Measurements from ENCODE around the gene CBFA2T3.
A peak's percentile ranks its signal among the peaks of the same experiment; 100 is the strongest.

The CBFA2T3 gene

DNA sequence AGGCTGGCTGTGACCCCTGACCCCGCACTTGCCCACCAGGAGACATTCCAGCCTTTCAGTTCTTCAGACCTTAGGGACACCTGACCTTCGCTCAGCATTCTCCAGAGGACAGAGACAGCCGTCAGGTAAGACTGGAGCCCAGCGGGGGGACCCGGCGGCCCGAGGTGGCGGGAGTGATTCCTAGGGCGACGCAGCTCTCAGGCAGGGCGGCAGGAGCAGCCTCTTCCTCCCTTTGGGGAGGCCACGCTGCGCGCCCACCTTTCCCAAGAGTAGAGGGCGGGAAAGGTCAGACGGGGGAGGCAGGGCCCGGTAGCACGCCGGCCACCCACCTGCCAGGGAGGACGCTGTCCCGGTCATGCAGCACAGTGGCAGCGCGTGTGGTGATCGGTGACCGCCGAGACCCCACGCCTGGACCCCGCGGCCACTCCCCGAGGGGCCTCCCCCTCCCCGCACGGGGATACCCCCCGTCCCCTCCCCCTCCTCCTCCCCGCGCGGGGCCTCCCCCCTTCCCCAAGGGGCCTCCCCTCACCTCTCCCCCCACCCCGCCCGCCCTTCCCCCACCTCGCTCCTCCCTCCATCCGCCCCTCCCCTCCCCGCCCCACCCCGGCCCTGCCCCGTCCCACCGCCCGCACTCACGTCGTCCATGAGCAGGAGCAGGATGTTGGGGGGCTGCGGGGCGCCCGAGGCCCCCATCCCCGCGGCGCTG, 120.7 kb downstream of the CBFA2T3 start:
- Histone ChIP-seq H3K27ac (ENCODE audit: low read depth, low read length) (peak overlapping the region; percentile 71), H3K36me3 (ENCODE audit: insufficient read depth, low read length) (peaks cover 18% of the 10 kb centered on the region), H3K27me3 (ENCODE audit: control insufficient read depth in 1 of 2, insufficient read depth in 2 of 2, low read length in 2 of 2) (no peaks in the 10 kb centered on the region), H3K4me3 (ENCODE audit: low read depth in 1 of 2, low read length in 2 of 2) (peak overlapping the region; percentile 78 to 88), H3K9me3 (ENCODE audit: low read length) (no peaks in the 10 kb centered on the region), H3K9ac (ENCODE audit: low read length) (no peak overlapping the region), H3K4me1 (ENCODE audit: insufficient read depth, low read length) (peaks cover 17% of the 10 kb centered on the region)

- Histone ChIP-seq H3K27me3 (ENCODE audit: control insufficient read depth in 1 of 2, insufficient read depth in 2 of 2, low read length in 2 of 2) (no peaks in the 10 kb centered on the region), H3K4me1 (ENCODE audit: insufficient read depth, low read length) (peaks cover 17% of the 10 kb centered on the region), H3K4me3 (ENCODE audit: low read depth in 1 of 2, low read length in 2 of 2) (peak overlapping the region in 1 of 2 donors; percentile 53), H3K36me3 (ENCODE audit: insufficient read depth, low read length) (peaks cover 18% of the 10 kb centered on the region), H3K9me3 (ENCODE audit: low read length) (no peaks in the 10 kb centered on the region), H3K27ac (ENCODE audit: low read depth, low read length) (peak overlapping the region; percentile 41), H3K9ac (ENCODE audit: low read length) (no peak overlapping the region)
Observed at GRCh38 chr16:88855736-88856121, 121.3 kb downstream of the CBFA2T3 start.

- H3K9ac ChIP-seq (ENCODE audit: low read length), result no peak overlapping the region
- H3K4me3 ChIP-seq (ENCODE audit: low read depth in 1 of 2, low read length in 2 of 2), result no peak overlapping the region
- H3K27ac ChIP-seq (ENCODE audit: low read depth, low read length), result no peak overlapping the region
- H3K36me3 ChIP-seq (ENCODE audit: insufficient read depth, low read length), result peaks cover 12% of the 10 kb centered on the region
- H3K4me1 ChIP-seq (ENCODE audit: insufficient read depth, low read length), result peaks cover 17% of the 10 kb centered on the region
- H3K27me3 ChIP-seq (ENCODE audit: control insufficient read depth in 1 of 2, insufficient read depth in 2 of 2, low read length in 2 of 2), result no peaks in the 10 kb centered on the region
- H3K9me3 ChIP-seq (ENCODE audit: low read length), result no peaks in the 10 kb centered on the region
Observed at GRCh38 chr16:88855176-88855575, 121.8 kb downstream of the CBFA2T3 start.

GRCh38 chr16:88854306-88855111, 122.5 kb downstream of the CBFA2T3 start:
- no peaks in the 10 kb centered on the region for H3K27me3 ChIP-seq (ENCODE audit: control insufficient read depth in 1 of 2, insufficient read depth in 2 of 2, low read length in 2 of 2)
- peaks cover 17% of the 10 kb centered on the region for H3K4me1 ChIP-seq (ENCODE audit: insufficient read depth, low read length)
- no peaks in the 10 kb centered on the region for H3K9me3 ChIP-seq (ENCODE audit: low read length)
- no peak overlapping the region for H3K9ac ChIP-seq (ENCODE audit: low read length)
- H3K36me3 ChIP-seq (ENCODE audit: insufficient read depth, low read length), result peaks cover 5% of the 10 kb centered on the region
- no peak overlapping the region for H3K27ac ChIP-seq (ENCODE audit: low read depth, low read length)
- no peak overlapping the region for H3K4me3 ChIP-seq (ENCODE audit: low read depth in 1 of 2, low read length in 2 of 2)

- Histone ChIP-seq H3K36me3 (ENCODE audit: insufficient read depth, low read length) (no peaks in the 10 kb centered on the region), H3K4me1 (ENCODE audit: insufficient read depth, low read length) (peaks cover 13% of the 10 kb centered on the region), H3K9me3 (ENCODE audit: low read length) (no peaks in the 10 kb centered on the region), H3K9ac (ENCODE audit: low read length) (no peak overlapping the region), H3K27ac (ENCODE audit: low read depth, low read length) (no peak overlapping the region), H3K27me3 (ENCODE audit: control insufficient read depth in 1 of 2, insufficient read depth in 2 of 2, low read length in 2 of 2) (no peaks in the 10 kb centered on the region), H3K4me3 (ENCODE audit: low read depth in 1 of 2, low read length in 2 of 2) (no peak overlapping the region)
Observed at GRCh38 chr16:88853325-88853941, 123.6 kb downstream of the CBFA2T3 start.

DNA sequence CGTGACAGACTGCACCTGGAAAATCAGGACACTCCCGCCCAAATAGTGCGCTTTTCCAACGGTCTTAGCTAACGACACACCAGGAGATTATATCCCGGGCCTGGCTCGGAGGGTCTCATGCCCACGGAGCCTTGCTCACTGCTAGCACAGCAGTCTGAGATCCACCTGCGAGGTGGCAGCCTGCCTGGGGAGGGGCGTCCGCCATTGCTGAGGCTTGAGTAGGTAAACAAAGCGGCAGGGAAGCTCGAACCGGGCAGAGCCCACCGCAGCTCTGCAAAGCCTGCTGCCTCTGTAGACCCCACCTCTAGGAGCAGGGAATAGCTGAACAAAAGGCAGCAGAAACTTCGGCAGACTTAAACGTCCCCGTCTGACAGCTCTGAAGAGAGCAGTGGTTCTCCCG, 125.4 kb downstream of the CBFA2T3 start:
- Histone ChIP-seq H3K9me3 (ENCODE audit: low read length) (no peaks in the 10 kb centered on the region), H3K27me3 (ENCODE audit: control insufficient read depth in 1 of 2, insufficient read depth in 2 of 2, low read length in 2 of 2) (no peaks in the 10 kb centered on the region), H3K4me1 (ENCODE audit: insufficient read depth, low read length) (peaks cover 6% of the 10 kb centered on the region), H3K36me3 (ENCODE audit: insufficient read depth, low read length) (no peaks in the 10 kb centered on the region), H3K4me3 (ENCODE audit: low read depth in 1 of 2, low read length in 2 of 2) (no peak overlapping the region), H3K27ac (ENCODE audit: low read depth, low read length) (no peak overlapping the region), H3K9ac (ENCODE audit: low read length) (no peak overlapping the region)

- Histone ChIP-seq H3K27ac (ENCODE audit: low read depth, low read length) (no peak overlapping the region), H3K4me1 (ENCODE audit: insufficient read depth, low read length) (peaks cover 2% of the 10 kb centered on the region), H3K27me3 (ENCODE audit: control insufficient read depth in 1 of 2, insufficient read depth in 2 of 2, low read length in 2 of 2) (no peaks in the 10 kb centered on the region), H3K4me3 (ENCODE audit: low read depth in 1 of 2, low read length in 2 of 2) (no peak overlapping the region), H3K36me3 (ENCODE audit: insufficient read depth, low read length) (no peaks in the 10 kb centered on the region), H3K9me3 (ENCODE audit: low read length) (no peaks in the 10 kb centered on the region), H3K9ac (ENCODE audit: low read length) (no peak overlapping the region)
Observed at GRCh38 chr16:88850531-88851199, 126.3 kb downstream of the CBFA2T3 start.

DNA sequence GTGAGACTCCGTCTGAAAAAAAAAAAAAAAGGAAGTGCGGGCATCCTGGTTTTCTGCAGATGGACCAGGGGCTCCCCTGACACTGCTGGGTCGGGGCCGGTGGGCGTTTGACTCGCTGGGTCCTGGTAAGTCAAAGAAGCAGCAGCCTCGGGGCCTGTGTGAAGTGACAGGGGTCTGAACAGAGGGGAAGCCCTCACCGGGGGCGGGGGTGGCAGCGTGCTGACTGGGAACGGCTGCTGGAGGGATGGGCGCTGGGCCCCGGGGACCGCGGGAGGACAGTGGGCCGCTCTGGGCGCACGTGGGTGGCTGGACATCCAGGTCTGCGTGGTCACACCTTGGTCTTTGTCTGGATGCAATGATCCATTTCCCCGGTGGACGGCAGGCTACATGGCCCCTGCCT, 128.4 kb downstream of the CBFA2T3 start:
- Histone ChIP-seq H3K4me3 (ENCODE audit: low read depth in 1 of 2, low read length in 2 of 2) (no peak overlapping the region), H3K27me3 (ENCODE audit: control insufficient read depth in 1 of 2, insufficient read depth in 2 of 2, low read length in 2 of 2) (no peaks in the 10 kb centered on the region), H3K36me3 (ENCODE audit: insufficient read depth, low read length) (no peaks in the 10 kb centered on the region)

DNA sequence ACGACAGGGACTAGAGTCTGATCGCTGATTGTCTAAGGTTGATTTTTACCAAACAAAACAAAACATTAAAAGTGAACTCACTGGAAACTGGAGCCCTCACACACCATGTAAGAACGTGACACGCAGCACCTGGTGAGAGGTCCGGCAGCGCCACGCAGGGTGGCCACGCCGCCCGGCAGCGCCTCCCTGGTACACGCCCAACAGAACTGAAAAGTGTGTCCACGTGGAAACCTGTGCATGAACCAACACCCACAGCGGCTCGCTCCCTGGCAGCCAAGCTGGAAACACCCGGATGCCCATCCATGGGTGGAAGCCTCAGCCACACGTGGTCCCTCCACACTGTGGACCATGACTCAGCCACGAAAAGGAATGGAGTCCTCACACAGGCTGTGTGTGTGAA, 129.4 kb downstream of the CBFA2T3 start:
- Histone ChIP-seq H3K4me1 (ENCODE audit: insufficient read depth, low read length) (no peaks in the 10 kb centered on the region), H3K9me3 (ENCODE audit: low read length) (no peaks in the 10 kb centered on the region), H3K9ac (ENCODE audit: low read length) (no peak overlapping the region), H3K4me3 (ENCODE audit: low read depth in 1 of 2, low read length in 2 of 2) (no peak overlapping the region), H3K27me3 (ENCODE audit: control insufficient read depth in 1 of 2, insufficient read depth in 2 of 2, low read length in 2 of 2) (no peaks in the 10 kb centered on the region), H3K36me3 (ENCODE audit: insufficient read depth, low read length) (no peaks in the 10 kb centered on the region), H3K27ac (ENCODE audit: low read depth, low read length) (no peak overlapping the region)

More for the DNA sequence above, 128.4 kb downstream of the CBFA2T3 start:
- H3K4me1 ChIP-seq (ENCODE audit: insufficient read depth, low read length), result no peaks in the 10 kb centered on the region
- no peak overlapping the region for H3K27ac ChIP-seq (ENCODE audit: low read depth, low read length)
- H3K9me3 ChIP-seq (ENCODE audit: low read length), result no peaks in the 10 kb centered on the region
- no peak overlapping the region for H3K9ac ChIP-seq (ENCODE audit: low read length)

DNA sequence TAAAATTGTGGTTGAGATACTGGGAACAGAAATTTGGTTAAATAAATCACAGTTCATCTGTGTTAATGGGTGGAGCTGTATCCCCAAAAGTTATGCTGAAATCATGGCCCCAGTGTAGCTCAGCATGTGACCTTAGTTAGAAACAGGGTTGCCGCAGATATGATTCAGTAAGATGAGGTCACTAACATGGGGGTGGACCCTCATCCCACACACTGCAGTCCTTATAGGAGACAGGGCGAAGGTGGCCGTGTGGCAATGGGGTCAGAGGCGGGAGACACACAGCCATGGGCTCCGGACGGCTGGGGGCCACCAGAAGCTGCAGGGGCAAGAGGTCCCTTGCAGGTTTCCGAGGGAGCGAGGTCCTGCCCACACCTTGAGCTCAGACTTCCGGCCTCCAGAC, 130.9 kb downstream of the CBFA2T3 start:
- no peaks in the 10 kb centered on the region for H3K36me3 ChIP-seq (ENCODE audit: insufficient read depth, low read length)
- no peaks in the 10 kb centered on the region for H3K9me3 ChIP-seq (ENCODE audit: low read length)
- no peak overlapping the region for H3K4me3 ChIP-seq (ENCODE audit: low read depth in 1 of 2, low read length in 2 of 2)
- H3K27ac ChIP-seq (ENCODE audit: low read depth, low read length), result no peak overlapping the region
- no peaks in the 10 kb centered on the region for H3K4me1 ChIP-seq (ENCODE audit: insufficient read depth, low read length)
- no peak overlapping the region for H3K9ac ChIP-seq (ENCODE audit: low read length)
- no peaks in the 10 kb centered on the region for H3K27me3 ChIP-seq (ENCODE audit: control insufficient read depth in 1 of 2, insufficient read depth in 2 of 2, low read length in 2 of 2)

GRCh38 chr16:88844419-88845036, 132.5 kb downstream of the CBFA2T3 start:
- Histone ChIP-seq H3K4me3 (ENCODE audit: low read depth in 1 of 2, low read length in 2 of 2) (no peak overlapping the region), H3K4me1 (ENCODE audit: insufficient read depth, low read length) (no peaks in the 10 kb centered on the region), H3K9me3 (ENCODE audit: low read length) (no peaks in the 10 kb centered on the region), H3K36me3 (ENCODE audit: insufficient read depth, low read length) (peaks cover 13% of the 10 kb centered on the region), H3K9ac (ENCODE audit: low read length) (no peak overlapping the region), H3K27me3 (ENCODE audit: control insufficient read depth in 1 of 2, insufficient read depth in 2 of 2, low read length in 2 of 2) (no peaks in the 10 kb centered on the region), H3K27ac (ENCODE audit: low read depth, low read length) (no peak overlapping the region)
